HepG2 (cell line): Measurements from ENCODE around the gene DIPK1C. TPM values are rescaled to one million over a fixed set of nuclear protein-coding genes. Genes with fewer than 3 reads are reported as not detected.
A peak's percentile ranks its signal among the peaks of the same experiment; 100 is the strongest.

Source experiments
- AKAP8 ChIP-seq: sonication (generic); formaldehyde crosslinking; IDR thresholded peaks from 2 replicates; pipeline ENCODE4 v1.5.1; 2020; ENCODE audit warnings: mild to moderate bottlenecking, missing genetic modification reagents
- ARNT2 ChIP-seq: sonication (generic); formaldehyde crosslinking; IDR thresholded peaks from 2 replicates; pipeline ENCODE4 v1.8.0; 2022; ENCODE audit warnings: mild to moderate bottlenecking, low read depth, missing genetic modification reagents, moderate library complexity
- CENPBD1 ChIP-seq: sonication (generic); formaldehyde crosslinking; IDR thresholded peaks from 2 replicates; pipeline ENCODE4 v1.8.0; 2022; ENCODE audit warnings: missing genetic modification reagents, low read depth, mild to moderate bottlenecking, borderline replicate concordance
- CERS6 ChIP-seq: sonication (generic); formaldehyde crosslinking; IDR thresholded peaks from 2 replicates; pipeline ENCODE4 v1.5.0; 2020; ENCODE audit warnings: missing genetic modification reagents
- GATAD2A ChIP-seq: IDR thresholded peaks from 2 replicates; pipeline ENCODE4 v1.6.1; 2016
- HMGXB4 ChIP-seq, 2 experiments: sonication (generic) in 1 of 2; formaldehyde crosslinking in 1 of 2; IDR thresholded peaks; 2 replicates each; pipeline versions ENCODE4 v1.4.0 to v1.6.1; 2018 to 2020; ENCODE audit warnings: missing genetic modification reagents in 2 of 2, borderline replicate concordance in 1 of 2, low read depth in 1 of 2, mild to moderate bottlenecking in 1 of 2, missing biosample characterization in 1 of 2
- HNRNPL ChIP-seq: fragments of 200-400 bp; formaldehyde crosslinking; IDR thresholded peaks from 2 replicates; pipeline ENCODE4 v1.6.1; 2017; ENCODE audit warnings: mild to moderate bottlenecking, low read depth, low read length
- KDM2A ChIP-seq: sonication (generic); formaldehyde crosslinking; IDR thresholded peaks from 2 replicates; pipeline ENCODE4 v1.4.0; 2020; ENCODE audit warnings: low read depth, missing genetic modification reagents, borderline replicate concordance
- MAFG ChIP-seq: sonication (generic); formaldehyde crosslinking; IDR thresholded peaks from 2 replicates; pipeline ENCODE4 v1.5.1; 2020; ENCODE audit warnings: mild to moderate bottlenecking, missing genetic modification reagents
- PITX1 ChIP-seq: sonication (generic); formaldehyde crosslinking; IDR thresholded peaks from 2 replicates; pipeline ENCODE4 v1.5.1; 2020; ENCODE audit warnings: mild to moderate bottlenecking, missing genetic modification reagents
- PRPF4 ChIP-seq: fragments of 200-400 bp; formaldehyde crosslinking; IDR thresholded peaks from 2 replicates; pipeline ENCODE4 v1.6.1; 2016; ENCODE audit warnings: low read length, low read depth; ENCODE audit not compliant: poor library complexity, severe bottlenecking
- RFX5 ChIP-seq: IDR thresholded peaks from 2 replicates; pipeline ENCODE4 v1.6.1; 2011; ENCODE audit warnings: low read depth, low read length, improper control_type of control experiment
- SALL2 ChIP-seq: sonication (generic); formaldehyde crosslinking; IDR thresholded peaks from 2 replicates; pipeline ENCODE4 v1.8.1; 2023; ENCODE audit warnings: mild to moderate bottlenecking, missing genetic modification reagents, inconsistent platforms
- SIX1 ChIP-seq: sonication (generic); formaldehyde crosslinking; IDR thresholded peaks from 2 replicates; pipeline ENCODE4 v1.4.0; 2020; ENCODE audit warnings: missing genetic modification reagents, borderline replicate concordance
- SRSF4 ChIP-seq: fragments of 200-400 bp; formaldehyde crosslinking; IDR thresholded peaks from one replicate; pipeline ENCODE4 v1.6.1; 2018; ENCODE audit warnings: mild to moderate bottlenecking, low read depth, low read length, moderate library complexity; ENCODE audit not compliant: poor library complexity, severe bottlenecking
- THAP8 ChIP-seq: sonication (generic); formaldehyde crosslinking; IDR thresholded peaks from 2 replicates; pipeline ENCODE4 v1.5.1; 2020; ENCODE audit warnings: missing genetic modification reagents, mild to moderate bottlenecking, borderline replicate concordance
- TMF1 ChIP-seq: sonication (generic); formaldehyde crosslinking; IDR thresholded peaks from 2 replicates; pipeline ENCODE4 v1.8.1; 2022; ENCODE audit warnings: low read depth, missing genetic modification reagents
- ZNF256 ChIP-seq: sonication (generic); formaldehyde crosslinking; conservative IDR thresholded peaks from 2 replicates; pipeline ENCODE4 v1.4.0; 2020; ENCODE audit warnings: missing genetic modification reagents
- ZNF446 ChIP-seq: sonication (generic); formaldehyde crosslinking; IDR thresholded peaks from 2 replicates; pipeline ENCODE4 v1.5.0; 2020; ENCODE audit warnings: mild to moderate bottlenecking, missing genetic modification reagents
- ZNF546 ChIP-seq: sonication (generic); formaldehyde crosslinking; conservative IDR thresholded peaks from 2 replicates; pipeline ENCODE4 v1.8.1; 2023; ENCODE audit warnings: mild to moderate bottlenecking, missing genetic modification reagents
- polyA plus RNA-seq, 8 experiments: library from polyadenylated mRNA; depleted of rRNA in 3 of 8; stranded (reverse) in 7 of 8; unstranded in 1 of 8; fragments of >200 nt; fragmentation: Illumina TruSeq in 4 of 8; extraction: Trizol in 4 of 8; gene quantifications; 2 replicates each; pipeline versions ENCODE4 v1.2.1 to v1.2.3, GENCODE V29; 2011 to 2016; ENCODE audit warnings: low read depth in 4 of 8, missing spikeins in 1 of 8, mixed read lengths in 1 of 8; ENCODE audit not compliant: insufficient read depth in 1 of 8
- total RNA-seq, 5 experiments: library from RNA; depleted of rRNA; stranded (reverse); fragments of >200 nt; fragmentation: Illumina TruSeq; extraction: Trizol; gene quantifications; 2 replicates each; pipeline ENCODE4 v1.2.3, GENCODE V29; 2016; ENCODE audit warnings: low read depth in 1 of 5
- TF ChIP-seq, protein P1 (sequence below): sonication (generic); formaldehyde crosslinking; IDR thresholded peaks from 2 replicates; pipeline ENCODE4 v1.4.0; 2020; ENCODE audit warnings: mild to moderate bottlenecking, missing genetic modification reagents

The DIPK1C gene
- total and polyA plus RNA-seq, 2 of the 13 experiments (the other 11 are each of a cell fraction or from before 2014, with no cell fraction given) = 1.8 TPM; not detected in 1

DNA sequence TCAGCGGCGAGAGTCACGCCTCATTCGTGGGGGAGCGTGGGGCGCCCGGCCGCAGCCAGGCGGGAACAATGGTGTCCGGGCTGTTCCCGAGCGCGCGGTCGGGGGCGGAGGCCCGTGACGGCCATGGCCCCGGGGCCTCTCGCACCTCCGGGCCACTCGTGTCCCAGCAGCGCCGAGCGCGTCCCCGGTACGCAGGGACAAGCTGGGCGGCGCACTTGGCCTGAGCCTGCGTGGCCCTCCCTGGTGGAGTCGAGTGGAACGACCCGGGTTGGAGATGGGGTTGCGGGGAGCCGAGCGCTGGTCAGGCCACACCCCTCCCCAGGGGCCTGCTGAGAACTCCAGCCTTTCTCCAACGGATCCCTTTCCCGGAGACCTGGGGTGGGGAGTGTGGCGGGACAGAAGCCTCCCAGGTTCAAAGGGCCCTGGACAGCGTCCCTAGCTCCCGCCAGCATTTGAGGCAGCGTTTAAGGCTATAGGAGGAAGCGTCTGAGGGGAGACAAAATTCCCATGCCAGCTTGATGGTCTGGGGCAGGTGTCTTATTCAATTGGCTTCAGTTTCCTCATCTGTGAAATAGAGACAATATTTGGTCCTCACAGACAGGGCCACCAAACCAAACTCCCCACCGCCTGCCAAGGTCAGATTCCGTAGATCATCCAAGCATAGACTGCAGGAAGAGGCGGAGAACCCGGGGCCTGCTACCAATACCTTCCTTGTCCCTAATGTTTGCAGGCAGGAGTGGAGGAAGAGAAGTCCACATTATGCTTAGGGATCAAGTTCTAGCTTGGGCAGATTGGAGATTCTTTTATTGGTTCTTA lies 39.6 kb upstream of the DIPK1C start (continued):
- TF ChIP-seq, protein P1, sequence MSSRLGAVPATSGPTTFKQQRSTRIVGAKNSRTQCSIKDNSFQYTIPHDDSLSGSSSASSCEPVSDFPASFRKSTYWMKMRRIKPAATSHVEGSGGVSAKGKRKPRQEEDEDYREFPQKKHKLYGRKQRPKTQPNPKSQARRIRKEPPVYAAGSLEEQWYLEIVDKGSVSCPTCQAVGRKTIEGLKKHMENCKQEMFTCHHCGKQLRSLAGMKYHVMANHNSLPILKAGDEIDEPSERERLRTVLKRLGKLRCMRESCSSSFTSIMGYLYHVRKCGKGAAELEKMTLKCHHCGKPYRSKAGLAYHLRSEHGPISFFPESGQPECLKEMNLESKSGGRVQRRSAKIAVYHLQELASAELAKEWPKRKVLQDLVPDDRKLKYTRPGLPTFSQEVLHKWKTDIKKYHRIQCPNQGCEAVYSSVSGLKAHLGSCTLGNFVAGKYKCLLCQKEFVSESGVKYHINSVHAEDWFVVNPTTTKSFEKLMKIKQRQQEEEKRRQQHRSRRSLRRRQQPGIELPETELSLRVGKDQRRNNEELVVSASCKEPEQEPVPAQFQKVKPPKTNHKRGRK (CRISPR knock-in tag) = no peak
- TF ChIP-seq GATAD2A (no peak), PITX1 (CRISPR knock-in tag) (no peak), ZNF256 (CRISPR knock-in tag) (no peak), ARNT2 (CRISPR knock-in tag) (peak; percentile 47; the same call in 1 of the 2 replicates), HNRNPL (no peak), HMGXB4 (CRISPR knock-in tag; IDR thresholded peaks at IDR 0.05; ENCODE audit: borderline replicate concordance in 1 of 2, low read depth in 1 of 2) (peak in 1 of 2 experiments; percentile 56; a peak in 3 of 4 replicates), ZNF546 (no peak), CERS6 (CRISPR knock-in tag) (no peak), SIX1 (CRISPR knock-in tag) (no peak), KDM2A (CRISPR knock-in tag) (no peak), PRPF4 (no peak), RFX5 (no peak), MAFG (CRISPR knock-in tag) (no peak), TMF1 (CRISPR knock-in tag) (no peak; the same call in 1 of the 2 replicates), AKAP8 (no peak), SRSF4 (no peak), SALL2 (0 out of 2 replicates have a peak, but pooled peaks have one; percentile 4), CENPBD1 (CRISPR knock-in tag) (0 out of 2 replicates have a peak, but pooled peaks have one; percentile 40), THAP8 (CRISPR knock-in tag) (no peak), ZNF446 (CRISPR knock-in tag) (no peak)
